MM.1S (cell line): ENCODE results near the gene BCAS3.

Experiments used
- DNase-seq: peaks from one replicate; pipeline ENCODE4 v3.0.0-alpha.2; 2015
- H2AFZ ChIP-seq: fragments of 300-600 bp; sonication (generic); 2 replicates; pipeline ENCODE4 v1.6.0; 2016; ENCODE audit warnings: antibody characterized with exemption, low read length
- H3F3A ChIP-seq: fragments of 300-600 bp; sonication (generic); 2 replicates; pipeline ENCODE4 v1.6.1; 2016; ENCODE audit warnings: mild to moderate bottlenecking, antibody characterized with exemption, low read length, moderate library complexity, mixed read lengths; ENCODE audit not compliant: insufficient read depth
- H3K27ac ChIP-seq: fragments of 300-600 bp; sonication (generic); 2 replicates; pipeline ENCODE4 v1.5.1; 2016; ENCODE audit warnings: mild to moderate bottlenecking, low read length
- H3K27me3 ChIP-seq: fragments of 300-600 bp; sonication (generic); replicated peaks from 2 replicates; pipeline ENCODE4 v1.6.0; 2016; ENCODE audit warnings: low read length; ENCODE audit not compliant: insufficient read depth
- H3K36me3 ChIP-seq: fragments of 300-600 bp; sonication (generic); replicated peaks from 2 replicates; pipeline ENCODE4 v1.6.1; 2016; ENCODE audit warnings: mild to moderate bottlenecking, low read length, mixed read lengths; ENCODE audit not compliant: insufficient read depth
- H3K4me1 ChIP-seq: fragments of 300-600 bp; sonication (generic); 2 replicates; pipeline ENCODE4 v1.6.1; 2016; ENCODE audit warnings: low read length, mixed read lengths
- H3K4me2 ChIP-seq: fragments of 300-600 bp; sonication (generic); 2 replicates; pipeline ENCODE4 v1.6.0; 2016; ENCODE audit warnings: low read depth, low read length
- H3K4me3 ChIP-seq: fragments of 300-600 bp; sonication (generic); 2 replicates; pipeline ENCODE4 v1.5.1; 2016; ENCODE audit warnings: low read length, mixed read lengths
- H3K79me2 ChIP-seq: fragments of 300-600 bp; sonication (generic); 2 replicates; pipeline ENCODE4 v1.6.1; 2016; ENCODE audit warnings: mixed run types, low read length, mixed read lengths
- H3K9ac ChIP-seq: fragments of 300-600 bp; sonication (generic); 2 replicates; pipeline ENCODE4 v1.6.1; 2016; ENCODE audit warnings: low read length, mixed read lengths
- H3K9me2 ChIP-seq: fragments of 300-600 bp; sonication (generic); replicated peaks from 2 replicates; pipeline ENCODE4 v1.6.1; 2016; ENCODE audit warnings: mild to moderate bottlenecking, low read length, mixed read lengths; ENCODE audit not compliant: insufficient read depth
- H3K9me3 ChIP-seq: fragments of 300-600 bp; sonication (generic); replicated peaks from 2 replicates; pipeline ENCODE4 v1.6.1; 2016; ENCODE audit warnings: mild to moderate bottlenecking, low read length, mixed read lengths; ENCODE audit not compliant: insufficient read depth
- H4K20me1 ChIP-seq: fragments of 300-600 bp; sonication (generic); 2 replicates; pipeline ENCODE4 v1.6.1; 2016; ENCODE audit warnings: mild to moderate bottlenecking, low read length, moderate library complexity, mixed read lengths; ENCODE audit not compliant: insufficient read depth
- CTCF ChIP-seq: fragments of 300-600 bp; sonication (generic); IDR thresholded peaks from 2 replicates; pipeline ENCODE4 v1.5.1; 2016; ENCODE audit warnings: antibody characterized with exemption, low read length, mixed read lengths
- EZH2 ChIP-seq: fragments of 300-600 bp; sonication (generic); optimal IDR thresholded peaks from 2 replicates; pipeline ENCODE3; 2017; ENCODE audit warnings: low read depth, mild to moderate bottlenecking, antibody characterized with exemption, low read length, mixed read lengths
- EZH2phosphoT487 ChIP-seq: fragments of 300-600 bp; sonication (generic); IDR thresholded peaks from 2 replicates; pipeline ENCODE4 v1.6.1; 2018; ENCODE audit warnings: antibody characterized with exemption, low read length

BCAS3 gene

GRCh38 chr17:60798576-60798975, 120.9 kb downstream of the BCAS3 start:
- no peak for TF ChIP-seq EZH2phosphoT487
- TF ChIP-seq EZH2, result no peak

GRCh38 chr17:60802377-60802776, 124.7 kb downstream of the BCAS3 start:
- Histone ChIP-seq H3K27me3 (no peaks in the 10 kb centered on the region), H3K4me2 (no peak overlapping the region), H3K4me1 (no peaks in the 10 kb centered on the region), H3K4me3 (no peak overlapping the region), H2AFZ (no peak overlapping the region), H3K9me2 (no peaks in the 10 kb centered on the region), H4K20me1 (no peaks in the 10 kb centered on the region), H3K9ac (no peak overlapping the region), H3K36me3 (no peaks in the 10 kb centered on the region), H3F3A (no peaks in the 10 kb centered on the region), H3K79me2 (no peaks in the 10 kb centered on the region), H3K27ac (no peak overlapping the region), H3K9me3 (no peaks in the 10 kb centered on the region)
- TF ChIP-seq EZH2phosphoT487, result no peak
- TF ChIP-seq EZH2, result no peak
- no peak for TF ChIP-seq CTCF
- no peak for DNase-seq

More at GRCh38 chr17:60798576-60798975, 120.9 kb downstream of the BCAS3 start:
- Histone ChIP-seq H3K36me3 (no peaks in the 10 kb centered on the region), H3K9me2 (no peaks in the 10 kb centered on the region), H3K9me3 (no peaks in the 10 kb centered on the region), H3K27ac (no peak overlapping the region), H3K79me2 (no peaks in the 10 kb centered on the region), H3K27me3 (no peaks in the 10 kb centered on the region), H3K4me2 (no peak overlapping the region), H4K20me1 (no peaks in the 10 kb centered on the region), H3K9ac (no peak overlapping the region), H3K4me1 (no peaks in the 10 kb centered on the region), H3F3A (no peaks in the 10 kb centered on the region), H2AFZ (no peak overlapping the region), H3K4me3 (no peak overlapping the region)
- no peak for DNase-seq

GRCh38 chr17:60803059-60803458, 125.4 kb downstream of the BCAS3 start:
- TF ChIP-seq EZH2, result no peak
- TF ChIP-seq EZH2phosphoT487, result no peak
- no peak for TF ChIP-seq CTCF
- no peaks in the 10 kb centered on the region for H3K27me3 ChIP-seq
- H3K9ac ChIP-seq, result no peak overlapping the region

GRCh38 chr17:60804831-60805230, 127.2 kb downstream of the BCAS3 start:
- no peaks in the 10 kb centered on the region for H3F3A ChIP-seq
- no peaks in the 10 kb centered on the region for H3K9me2 ChIP-seq
- no peak overlapping the region for H3K27ac ChIP-seq
- H3K4me3 ChIP-seq, result no peak overlapping the region
- no peak overlapping the region for H2AFZ ChIP-seq
- no peak overlapping the region for H3K4me2 ChIP-seq
- no peaks in the 10 kb centered on the region for H3K4me1 ChIP-seq
- H3K79me2 ChIP-seq, result no peaks in the 10 kb centered on the region
- H3K9me3 ChIP-seq, result no peaks in the 10 kb centered on the region
- TF ChIP-seq CTCF, result no peak
- no peak for TF ChIP-seq EZH2
- no peak for TF ChIP-seq EZH2phosphoT487
- H3K36me3 ChIP-seq, result no peaks in the 10 kb centered on the region
- no peaks in the 10 kb centered on the region for H4K20me1 ChIP-seq
- no peaks in the 10 kb centered on the region for H3K27me3 ChIP-seq
- no peak for DNase-seq
- H3K9ac ChIP-seq, result no peak overlapping the region

More at GRCh38 chr17:60803059-60803458, 125.4 kb downstream of the BCAS3 start:
- Histone ChIP-seq H3K4me1 (no peaks in the 10 kb centered on the region), H3K36me3 (no peaks in the 10 kb centered on the region), H2AFZ (no peak overlapping the region), H4K20me1 (no peaks in the 10 kb centered on the region), H3K27ac (no peak overlapping the region), H3K4me2 (no peak overlapping the region), H3F3A (no peaks in the 10 kb centered on the region), H3K79me2 (no peaks in the 10 kb centered on the region), H3K4me3 (no peak overlapping the region), H3K9me2 (no peaks in the 10 kb centered on the region), H3K9me3 (no peaks in the 10 kb centered on the region)
- no peak for DNase-seq
